K562 treated with DMSO at 1 percent for 12 hours (cell line): ENCODE measurements around the gene EFCAB7. TPM values are rescaled to one million over a fixed set of nuclear protein-coding genes. Genes with fewer than 3 reads are reported as not detected.

ENCODE experiments used
- total RNA-seq: library from RNA; unstranded; fragments of 300-600 nt; gene quantifications from 2 replicates; pipeline ENCODE4 v1.2.3, GENCODE V29; 2022; ENCODE audit not compliant: insufficient read depth

EFCAB7 gene
- total RNA-seq, result 3.3 and 3.8 TPM in 2 replicates

GRCh38 chr1:63522891-63523728, at the start of gene EFCAB7, which contains the start of gene ITGB3BP:
Gene EFCAB7, plus strand, starts transcription at chr1:63523525. Its CDS starts 2,048 bp downstream, at chr1:63525573.
Gene ITGB3BP, minus strand, starts transcription at chr1:63523225. Its CDS starts 92 bp downstream, at chr1:63523133.

GRCh38 chr1:63593303-63593885, 70.1 kb downstream of the EFCAB7 start, which contains the start of gene PGM1:
Gene PGM1, plus strand, starts transcription at chr1:63593411. Its CDS starts 78 bp downstream, at chr1:63593489.

Other genes starting within 250 kb of the EFCAB7 start
- gene FOXD3, start 201.0 kb upstream of the EFCAB7 start, total RNA-seq, result 3.2 and 3.4 TPM in 2 replicates
- 7.7 and 12.6 TPM in 2 replicates for gene ALG6, start 155.9 kb upstream of the EFCAB7 start, total RNA-seq
- gene ITGB3BP, start 300 bp upstream of the EFCAB7 start, total RNA-seq, result 45.7 and 78.5 TPM in 2 replicates
- gene PGM1, start 69.9 kb downstream of the EFCAB7 start, total RNA-seq, result not detected in 2 replicates